Left renal cortex interstitium (tissue), 4 donors: ENCODE data around the gene SDK2. TPM values are rescaled to one million over a fixed set of nuclear protein-coding genes. Genes with fewer than 3 reads are reported as not detected.

Experiments used
- DNase-seq, 4 donors: peaks; one replicate each; pipeline ENCODE4 v3.0.0-alpha.2; 2013; ENCODE audit warnings: low read depth in 4 of 4, low spot score in 2 of 4, missing footprints in 1 of 4
- polyA plus RNA-seq, 4 donors: library from polyadenylated mRNA; unstranded; fragments of 120-200 nt; gene quantifications; one replicate each; pipeline ENCODE4 v1.2.1, GENCODE V29; 2013; ENCODE audit not compliant: insufficient read length in 4 of 4

Gene SDK2
- polyA plus RNA-seq, 4 donors: 8.8 to 12.2 (median 9.9) TPM

DNA sequence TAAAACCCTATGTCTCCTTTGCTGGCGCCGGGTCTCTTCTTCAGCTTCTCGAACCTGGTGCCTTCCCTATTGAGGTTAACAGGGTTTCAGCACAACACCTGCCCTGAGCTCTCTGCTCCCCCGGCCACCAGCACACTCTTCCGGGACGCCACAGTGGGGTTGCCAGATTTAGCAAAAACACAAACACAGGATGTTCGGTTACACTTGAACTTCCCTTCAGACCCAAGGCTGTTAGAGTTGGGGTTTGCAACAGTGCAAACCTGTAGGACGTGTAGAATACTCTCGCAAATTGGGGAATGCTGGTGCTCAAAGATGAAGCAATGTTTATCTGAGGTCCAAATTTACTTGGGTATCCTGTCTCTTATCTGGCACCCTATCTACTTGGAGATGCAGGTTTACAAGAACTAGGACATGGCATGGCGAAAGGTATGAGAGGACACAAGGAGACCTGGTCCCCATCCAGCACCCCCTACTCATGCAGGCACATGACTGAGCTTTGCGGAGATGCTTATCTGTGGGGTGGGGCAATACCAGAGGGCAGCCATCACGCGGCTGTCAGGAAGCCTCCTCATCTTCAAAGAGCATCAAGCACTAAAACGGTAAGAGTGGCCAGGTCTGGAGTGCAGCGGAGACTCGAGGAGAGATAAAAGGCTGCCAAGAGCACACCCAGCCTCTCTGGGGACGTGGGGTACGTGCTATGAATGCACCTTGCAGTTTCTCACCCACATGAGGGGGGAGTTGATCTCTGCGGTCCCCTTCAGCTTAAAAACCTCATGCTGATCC is 52.8 kb downstream of the SDK2 start:
- no peak for DNase-seq

DNA sequence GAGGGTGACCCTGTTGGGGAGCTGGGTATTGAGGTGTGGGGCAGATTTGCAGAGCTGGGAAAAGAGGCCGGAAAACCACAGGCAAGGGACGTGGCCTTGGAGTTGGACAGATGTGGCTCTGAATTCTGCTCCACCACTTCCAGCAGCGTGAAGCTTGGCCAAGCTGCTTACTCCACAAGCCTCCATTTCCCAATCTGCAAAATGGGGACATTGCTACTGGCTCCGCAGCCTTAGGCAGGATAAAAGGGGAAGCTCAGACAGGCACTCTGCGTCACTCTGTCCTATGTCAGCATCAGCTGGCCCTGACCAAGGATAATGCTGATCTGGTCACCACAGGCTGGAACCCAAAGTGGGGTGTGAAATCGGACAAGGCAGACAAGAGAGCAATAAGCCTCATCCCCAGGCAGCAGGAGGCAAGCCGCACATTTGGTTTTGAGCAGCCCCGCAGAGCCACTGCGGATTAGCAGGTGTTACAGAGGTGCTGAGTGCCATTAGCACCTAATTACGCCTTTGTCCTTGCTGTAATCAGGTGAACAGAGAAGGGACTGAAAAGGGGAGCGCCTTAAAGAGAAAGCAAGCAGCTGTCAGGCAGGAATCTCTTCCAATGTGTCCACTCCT is 54.8 kb downstream of the SDK2 start:
- DNase-seq: no peak

DNA sequence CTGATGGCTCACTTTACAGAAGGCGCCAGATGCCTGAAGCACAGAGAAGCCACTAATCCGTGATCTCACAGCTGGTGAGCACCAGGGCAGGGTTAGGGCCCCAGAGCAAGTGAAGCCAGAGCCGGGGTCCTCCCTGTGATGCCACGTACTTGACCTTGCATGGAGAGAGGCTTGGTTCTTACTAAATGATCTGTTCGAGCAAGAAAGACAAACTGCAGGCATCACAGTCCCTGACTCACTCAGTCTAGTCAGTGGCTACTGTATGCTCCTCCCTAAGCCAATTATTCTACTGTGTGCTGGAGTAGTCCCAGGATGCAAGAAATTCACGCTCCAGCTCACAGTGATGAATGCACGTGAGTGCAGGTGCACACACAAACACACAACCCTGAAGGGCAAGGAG is 55.4 kb downstream of the SDK2 start:
- no peak for DNase-seq

DNA sequence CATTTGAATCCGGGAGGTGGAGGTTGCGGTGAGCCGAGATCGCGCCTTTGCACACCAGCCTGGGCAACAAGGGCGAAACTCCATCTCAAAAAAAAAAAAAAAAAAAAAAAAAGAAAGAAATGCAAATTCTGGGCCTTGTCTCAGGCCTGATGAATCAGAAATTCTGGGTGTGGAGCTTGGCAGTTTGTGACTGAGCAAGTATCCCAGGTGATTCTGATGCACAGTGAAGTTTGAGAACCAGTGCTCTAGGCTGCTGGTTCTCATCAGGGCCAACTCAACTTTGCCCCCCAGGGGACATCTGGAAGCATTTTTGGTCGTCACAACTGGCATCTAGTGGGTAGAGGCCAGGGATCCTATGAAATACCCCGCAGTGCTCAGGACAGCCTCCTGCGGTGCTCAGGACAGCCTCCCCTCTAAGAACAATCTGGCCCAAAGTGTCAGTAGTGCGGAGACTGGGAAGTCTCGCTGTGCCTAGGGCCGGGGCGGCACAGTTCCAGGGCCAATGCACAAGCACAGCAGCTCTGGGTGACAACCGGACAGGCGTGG is 55.9 kb downstream of the SDK2 start:
- no peak for DNase-seq

DNA sequence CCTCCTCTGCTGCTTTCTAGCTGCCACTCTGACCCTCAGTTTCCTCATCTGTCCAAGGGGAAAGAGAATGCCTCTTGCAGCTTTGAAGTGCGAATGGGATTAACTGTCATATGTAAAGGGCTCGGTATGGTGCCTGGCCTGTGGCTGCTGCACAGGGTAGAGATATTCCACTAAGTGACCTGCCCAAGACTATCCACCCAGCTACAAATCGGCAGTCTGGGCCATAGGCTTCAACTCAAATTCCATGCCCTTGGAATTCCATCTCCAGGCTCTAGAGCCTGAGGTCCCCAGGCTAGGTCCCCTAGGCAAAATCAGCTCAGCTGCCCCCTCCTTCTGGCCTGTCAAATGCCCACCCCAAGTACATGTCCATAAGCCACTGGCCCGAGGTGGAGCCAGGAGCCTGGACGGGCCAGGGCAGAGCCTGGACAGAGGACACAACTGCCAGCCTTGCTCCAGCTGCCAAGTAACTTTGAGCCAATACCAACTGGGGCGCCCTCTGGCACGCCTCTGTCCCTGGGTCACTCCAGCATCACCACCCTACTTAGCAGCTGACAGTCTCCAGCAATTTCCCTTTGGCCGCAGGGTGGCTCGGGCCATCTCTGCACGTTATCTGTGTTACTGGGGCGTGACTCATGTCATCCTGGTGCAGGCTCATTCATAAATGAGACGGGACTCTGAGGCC is 57.2 kb downstream of the SDK2 start:
- DNase-seq: no peak

DNA sequence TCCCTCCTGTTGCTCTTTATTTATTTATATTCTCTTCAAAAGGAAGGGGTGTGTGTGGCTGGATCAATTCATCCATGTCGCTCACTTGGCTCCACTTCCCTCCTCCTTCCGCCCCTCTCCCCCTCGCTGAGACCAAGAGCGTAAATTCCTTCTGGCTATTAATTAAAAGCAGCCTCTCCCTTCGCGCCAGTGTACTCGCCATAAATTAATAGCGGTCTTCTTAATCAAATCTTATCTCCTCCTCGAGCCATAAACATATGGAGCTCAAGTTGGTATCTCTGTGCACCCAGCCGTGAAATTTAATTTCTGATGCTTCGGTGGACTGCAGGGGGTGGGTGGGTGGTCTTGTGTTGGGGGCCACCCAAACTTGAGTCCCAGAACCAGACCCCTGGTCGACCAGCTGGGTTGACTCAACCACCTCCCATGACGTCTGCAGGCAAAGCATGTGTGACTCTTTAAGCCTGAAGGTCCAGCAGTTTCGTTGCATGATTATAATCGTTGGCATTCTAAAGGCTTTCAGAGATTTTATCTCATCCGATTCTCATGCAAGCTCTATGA is 57.9 kb downstream of the SDK2 start:
- peak in 2 of 4 donors; percentile 60 to 77 for DNase-seq

DNA sequence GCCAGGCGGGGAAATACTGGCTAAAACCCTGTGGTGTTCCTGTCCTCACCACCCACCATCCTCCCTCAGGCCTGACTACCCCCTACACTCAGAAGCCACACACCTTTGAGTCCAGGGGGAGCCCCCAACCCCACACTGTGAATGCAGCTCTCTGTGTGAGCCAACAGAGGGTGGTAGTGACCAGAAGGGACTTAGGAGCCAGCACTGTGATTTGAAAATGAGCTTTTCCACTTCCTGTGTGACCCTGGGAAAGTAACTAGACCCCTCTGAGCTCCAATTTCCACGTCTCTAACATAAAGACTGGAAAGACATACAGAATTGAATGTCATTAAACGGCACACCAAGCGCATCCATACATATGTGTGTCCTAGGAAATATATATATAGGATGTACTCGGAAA is 58.7 kb downstream of the SDK2 start:
- DNase-seq: no peak

DNA sequence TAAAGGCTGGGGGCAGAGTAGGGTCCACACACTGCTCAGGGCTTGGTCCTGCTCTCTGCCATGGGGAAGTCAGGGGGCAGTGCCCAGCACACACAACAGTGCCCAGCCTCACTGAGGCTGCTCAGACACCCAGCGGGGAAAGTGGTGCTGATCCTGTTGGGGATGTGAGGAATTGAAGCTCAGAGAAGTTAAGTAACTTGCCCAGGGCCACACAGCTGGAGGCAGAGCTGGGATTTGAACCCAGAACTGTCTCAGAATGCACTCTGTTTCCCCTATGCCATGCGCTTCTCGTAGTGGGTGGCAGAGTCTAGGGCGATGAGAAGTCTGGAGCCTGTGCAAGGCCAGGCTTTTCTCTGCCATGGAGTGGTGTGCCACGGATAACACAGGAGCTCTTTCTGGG is 59.3 kb downstream of the SDK2 start:
- no peak for DNase-seq

DNA sequence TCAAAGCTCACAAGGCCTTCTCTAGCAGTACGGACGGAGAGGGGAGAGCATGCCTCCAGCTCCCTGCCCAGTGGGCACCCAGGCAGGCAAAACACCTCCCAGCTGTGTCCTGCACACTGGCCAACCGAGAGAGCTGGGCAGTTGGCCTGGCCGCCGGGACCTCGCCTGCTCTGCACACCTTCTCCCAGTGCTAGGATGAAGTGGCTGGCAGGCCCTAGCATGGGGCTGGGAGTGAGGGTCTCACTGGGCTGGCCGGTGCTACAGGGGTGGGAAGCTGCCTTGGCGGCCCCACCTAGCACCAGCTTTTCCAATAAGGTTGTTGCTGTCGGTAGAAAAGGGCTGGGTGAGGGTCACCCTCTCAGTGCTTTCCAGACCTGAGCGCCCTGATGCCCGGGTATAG is 60.2 kb downstream of the SDK2 start:
- no peak for DNase-seq

DNA sequence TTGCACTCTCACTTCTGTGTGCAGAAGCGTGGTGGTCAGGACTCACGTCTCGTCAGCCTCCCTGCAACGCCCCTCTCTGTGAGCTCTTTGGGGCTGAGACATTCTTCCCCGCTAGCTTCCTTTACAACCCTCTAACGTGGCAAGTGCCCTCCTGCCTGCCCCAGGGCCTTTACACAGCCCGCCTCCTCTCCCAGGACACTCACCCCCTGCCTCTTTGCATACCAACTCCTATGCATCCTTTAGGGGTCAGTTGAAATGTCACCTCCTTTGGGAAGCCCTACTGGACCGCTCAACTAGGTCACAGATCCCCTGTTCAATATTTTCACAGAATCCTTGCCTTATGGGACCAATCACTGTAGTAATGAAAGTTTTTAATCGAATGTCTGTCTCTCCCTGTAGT is 61.4 kb downstream of the SDK2 start:
- DNase-seq: no peak

DNA sequence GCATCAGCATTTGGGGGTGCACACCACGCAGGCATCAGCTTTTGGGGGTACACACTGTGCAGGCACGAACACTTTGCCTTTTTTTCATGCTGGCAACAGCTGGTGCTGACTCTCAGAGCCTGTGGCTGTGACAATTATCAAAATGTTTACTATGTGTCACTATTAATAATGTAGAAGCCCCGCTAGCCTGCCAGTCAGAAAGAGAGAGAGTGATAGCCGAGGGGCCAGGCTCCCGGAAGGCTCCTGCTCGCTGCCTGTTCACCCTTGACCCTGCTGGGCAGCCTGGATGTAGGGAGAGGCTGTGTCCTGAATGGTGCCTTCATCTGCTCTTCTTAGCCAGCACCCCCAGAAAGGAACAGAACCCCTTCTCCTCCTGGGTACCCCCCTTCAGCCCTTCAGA is 61.9 kb downstream of the SDK2 start:
- DNase-seq: no peak

DNA sequence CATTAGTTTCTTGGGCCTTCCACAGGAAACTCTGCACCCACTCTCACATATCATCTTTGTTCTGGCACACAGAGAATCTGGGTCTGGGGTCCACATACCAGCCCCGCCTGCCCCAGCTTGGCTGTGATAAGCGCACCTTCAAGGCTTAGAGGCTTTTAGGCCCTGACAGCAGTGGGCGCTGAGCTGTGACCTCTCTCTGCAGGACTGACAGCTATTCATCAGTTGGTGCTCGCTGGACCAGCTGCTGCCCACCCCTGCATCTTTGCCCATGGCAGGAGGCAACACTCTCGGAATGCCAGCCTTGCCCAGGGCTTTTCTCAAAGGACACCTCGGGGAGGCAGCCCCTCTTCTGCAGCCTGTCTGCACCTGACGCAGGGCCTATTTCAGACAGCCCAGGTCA is 62.9 kb downstream of the SDK2 start:
- no peak for DNase-seq

DNA sequence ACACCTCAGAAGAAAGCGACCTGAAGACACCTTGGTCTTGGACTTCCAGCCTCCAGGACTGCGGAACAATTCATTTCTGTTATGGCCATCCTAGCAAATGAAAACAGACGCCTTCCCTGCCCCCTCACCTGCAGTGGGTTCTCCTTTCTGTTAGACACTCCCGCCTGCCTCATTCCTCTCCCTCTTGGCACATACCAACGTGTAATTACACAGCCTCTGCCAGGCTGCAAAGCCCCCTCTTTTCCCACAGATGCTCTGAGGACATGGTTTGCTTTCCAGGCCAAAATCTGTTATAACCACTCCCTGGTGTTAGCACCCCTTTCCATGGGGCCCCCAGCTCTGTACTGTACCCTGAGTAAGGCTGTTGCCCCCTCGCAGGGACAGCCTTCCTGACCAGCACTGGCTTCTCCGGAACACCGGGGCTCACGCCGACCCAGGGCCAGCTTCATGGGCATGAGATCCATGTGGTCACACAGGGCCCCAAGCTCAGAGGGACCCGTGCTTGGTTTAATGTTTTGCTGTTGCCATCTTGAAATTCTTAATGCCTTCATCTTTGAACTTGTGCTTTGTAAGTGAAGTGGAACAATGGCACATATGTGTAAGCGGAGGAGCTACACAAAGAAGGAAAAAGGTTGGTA is 64.1 kb downstream of the SDK2 start:
- DNase-seq: no peak

DNA sequence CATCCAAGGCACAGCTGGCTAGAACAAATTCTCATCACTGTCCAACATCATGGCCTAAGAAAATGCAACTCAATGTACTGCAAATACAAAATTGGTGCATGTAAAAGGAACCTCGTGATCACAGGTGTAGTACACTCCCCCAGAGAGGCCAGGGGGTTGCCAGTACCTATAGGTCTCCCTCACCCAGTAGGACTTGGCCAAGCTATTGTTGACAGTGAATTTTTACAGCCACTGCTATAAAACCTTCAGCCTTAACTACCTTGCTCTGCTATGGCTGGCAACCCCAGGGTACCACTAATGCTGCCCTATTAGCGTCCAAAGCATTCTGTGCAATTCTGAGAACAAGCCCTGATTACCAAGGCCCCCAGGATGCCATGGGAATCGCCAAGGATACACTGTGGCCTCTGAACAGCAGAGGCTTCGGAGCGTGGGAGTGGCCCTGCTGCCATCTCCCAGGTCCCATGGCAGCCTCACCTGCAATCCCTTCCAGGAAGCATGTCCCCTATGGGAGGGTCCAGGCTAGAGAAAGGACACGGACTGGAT is 67.6 kb downstream of the SDK2 start:
- DNase-seq: no peak

DNA sequence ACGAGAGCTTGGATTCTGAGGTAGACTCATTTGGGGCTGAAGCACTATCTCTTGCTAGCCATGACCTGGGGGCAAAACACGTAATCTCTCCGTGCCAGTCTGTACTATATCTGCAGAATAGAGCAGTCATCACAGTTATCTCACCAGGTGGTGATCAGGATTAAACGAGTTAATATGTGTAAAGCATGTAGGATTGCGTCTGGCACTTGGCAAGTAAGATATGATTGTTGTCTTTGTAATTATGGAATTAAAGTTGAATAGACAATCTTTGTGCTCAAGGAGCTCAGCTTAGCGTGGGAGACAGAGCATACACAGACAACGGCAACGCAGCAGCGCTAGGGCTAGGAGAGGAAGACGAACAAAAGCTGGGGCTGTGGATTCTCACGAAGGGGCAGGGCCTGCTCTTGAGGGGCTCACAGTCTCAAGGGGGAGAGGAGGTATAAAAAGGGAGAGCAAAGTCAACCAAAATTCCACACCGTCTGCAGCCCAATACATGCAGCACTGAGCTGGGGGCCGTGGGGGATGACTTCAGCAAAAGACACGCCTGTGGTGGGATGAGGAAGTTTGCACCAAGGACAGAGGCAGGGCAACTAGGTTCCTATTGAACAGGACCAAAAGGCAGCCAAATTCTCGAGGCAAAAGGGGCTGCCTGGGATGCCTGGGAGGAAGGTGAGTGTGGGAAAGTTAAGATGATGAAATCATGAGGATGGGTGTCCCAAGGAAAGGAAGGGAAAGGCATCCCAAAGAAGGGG is 68.6 kb downstream of the SDK2 start:
- no peak for DNase-seq

DNA sequence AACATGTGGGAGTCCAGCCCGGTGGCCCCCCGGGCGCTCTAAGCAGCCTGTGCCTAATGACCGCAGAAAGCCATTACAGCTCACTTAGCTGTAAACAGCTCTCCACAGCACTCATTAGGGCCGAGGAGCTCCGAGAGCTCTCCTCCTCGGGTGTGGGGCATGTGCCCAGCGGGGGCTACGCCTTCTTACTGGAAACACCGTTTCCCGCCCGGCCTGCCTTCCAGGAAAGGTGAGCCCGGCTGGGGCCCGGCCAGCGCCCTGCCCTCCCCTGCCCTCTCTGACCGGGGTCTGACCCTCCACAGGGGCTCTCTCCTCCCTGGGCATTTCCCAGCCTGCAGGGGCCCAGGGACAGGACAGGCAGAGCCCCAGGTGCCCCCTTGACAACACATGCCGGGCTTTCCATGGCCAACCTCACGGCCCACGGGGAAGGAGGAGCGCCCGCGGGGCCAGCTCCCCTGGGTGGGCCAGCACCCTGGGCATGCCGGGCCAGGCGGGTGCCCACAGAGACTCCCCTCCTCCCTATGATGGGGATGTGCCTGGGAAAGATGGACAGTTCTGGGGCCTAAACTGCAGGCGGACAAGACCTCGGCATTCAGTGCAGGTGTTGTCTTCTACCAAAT is 72.6 kb downstream of the SDK2 start:
- no peak for DNase-seq

DNA sequence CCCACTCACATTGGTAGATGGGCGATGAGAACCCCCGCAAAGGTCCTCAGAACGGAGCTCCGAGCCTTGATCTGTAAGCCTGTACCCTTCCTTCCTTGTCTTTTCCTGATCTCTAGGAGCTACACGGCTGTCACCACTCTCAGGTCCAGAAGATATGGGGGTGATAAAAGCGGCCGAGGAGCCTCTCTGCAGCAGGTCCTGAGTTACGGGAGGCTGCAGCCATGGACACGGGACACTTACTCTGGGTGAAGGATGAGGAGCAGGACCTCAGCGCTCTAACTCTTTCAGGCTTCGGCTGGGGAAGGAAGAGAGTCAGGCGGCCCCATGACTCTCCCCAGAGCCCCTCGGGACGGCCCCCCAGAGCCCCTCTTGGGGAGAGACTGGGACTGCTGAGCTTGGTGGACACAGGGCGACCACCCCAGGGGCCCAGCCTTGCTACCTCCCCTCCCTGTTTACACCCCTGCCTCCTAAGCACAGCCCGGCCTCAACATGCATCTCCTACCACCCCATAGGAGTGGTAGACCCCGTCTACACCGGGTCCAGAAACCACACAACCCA is 74.4 kb downstream of the SDK2 start:
- DNase-seq: no peak

DNA sequence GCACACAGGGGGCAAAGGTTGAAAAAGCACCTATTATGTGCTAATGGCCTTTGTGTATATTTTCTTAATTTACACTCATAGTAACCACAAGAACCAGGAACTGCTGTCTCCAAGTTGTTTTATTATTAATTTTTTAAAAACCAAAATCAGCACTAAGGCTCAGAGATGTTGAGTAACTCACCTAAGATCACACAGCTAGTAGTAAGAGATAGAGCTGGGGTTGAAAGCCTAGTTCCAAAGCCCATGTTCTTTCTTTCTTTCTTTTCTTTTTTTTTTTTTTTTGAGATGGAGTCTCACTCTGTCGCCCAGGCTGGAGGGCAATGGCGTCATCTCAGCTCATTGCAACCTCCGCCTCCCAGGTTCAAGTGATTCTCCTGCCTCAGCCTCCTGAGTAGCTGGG is 75.3 kb downstream of the SDK2 start:
- DNase-seq: no peak
